NCI-H446 (cell line): Measurements from ENCODE around the gene FBXO10.

ENCODE experiments used
- DNase-seq, 2 experiments: peaks; one replicate each; lab custom pipeline; 2025; lab: John Stamatoyannopoulos, UW

The FBXO10 gene

DNA sequence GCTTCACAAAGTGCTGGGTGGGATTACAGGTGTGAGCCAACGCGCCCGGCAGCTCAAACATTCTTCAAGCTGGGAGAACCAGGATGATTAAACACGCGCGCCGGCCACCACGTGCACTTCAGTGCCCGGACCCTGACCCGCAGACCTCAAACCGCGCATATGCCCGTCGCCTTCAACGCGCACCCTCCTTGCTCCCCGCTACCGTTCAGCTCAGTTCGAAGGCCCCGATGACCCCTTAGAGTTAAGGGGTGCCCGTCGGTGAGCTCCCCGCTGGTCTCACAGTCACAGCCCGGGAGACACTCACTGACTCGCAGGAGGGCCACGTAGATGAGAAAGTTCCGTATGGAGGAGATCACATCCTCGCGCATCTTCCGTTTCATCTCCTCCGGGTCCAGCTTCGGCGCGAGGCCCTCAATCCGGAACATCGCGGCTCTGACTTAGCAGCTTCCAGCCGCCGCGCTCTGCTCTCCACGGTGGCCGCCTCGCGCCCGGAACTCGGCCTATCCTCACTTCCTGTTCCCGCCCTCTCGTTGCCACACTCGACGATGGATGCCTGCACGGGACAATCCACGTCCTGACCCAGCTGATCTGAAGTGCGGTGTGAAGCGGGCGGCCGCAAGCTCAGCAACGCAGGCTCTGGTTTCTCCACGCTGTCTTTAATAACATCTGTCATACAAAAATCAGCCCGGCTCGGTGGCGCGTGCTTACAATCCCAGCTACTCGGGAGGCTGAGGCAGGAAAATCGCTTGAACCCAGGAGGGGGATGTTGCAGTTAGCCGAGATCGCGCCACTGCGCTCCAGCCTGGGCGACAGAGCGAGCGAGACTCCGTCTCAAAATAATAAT is 16.1 kb upstream of the FBXO10 start, which contains the start of gene TOMM5:
Gene TOMM5 (minus strand): TSS at position 490 of the 844 bp plus-strand sequence. CDS start 65 bp downstream, at position 425.
- peak; percentile 78 to 89 for DNase-seq

DNA sequence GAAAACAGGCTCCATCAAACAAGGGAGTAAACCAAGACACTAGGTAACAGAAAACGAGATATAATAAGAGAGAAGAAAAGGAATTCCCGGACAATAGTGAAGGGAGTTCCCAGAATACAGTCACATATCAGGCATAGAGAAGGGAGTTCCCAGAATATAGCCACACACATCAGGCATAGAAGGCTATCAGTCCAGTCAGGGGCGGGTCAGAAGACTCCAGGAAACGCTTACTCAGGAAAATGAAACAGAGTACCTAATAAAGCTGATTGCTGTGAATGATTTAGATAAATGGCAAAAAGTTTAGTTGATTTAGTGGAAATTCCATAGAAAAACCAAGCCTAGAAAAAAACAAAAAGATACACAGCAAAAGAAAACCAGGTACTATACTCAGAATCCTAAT is 11.3 kb upstream of the FBXO10 start:
- DNase-seq = no peak

DNA sequence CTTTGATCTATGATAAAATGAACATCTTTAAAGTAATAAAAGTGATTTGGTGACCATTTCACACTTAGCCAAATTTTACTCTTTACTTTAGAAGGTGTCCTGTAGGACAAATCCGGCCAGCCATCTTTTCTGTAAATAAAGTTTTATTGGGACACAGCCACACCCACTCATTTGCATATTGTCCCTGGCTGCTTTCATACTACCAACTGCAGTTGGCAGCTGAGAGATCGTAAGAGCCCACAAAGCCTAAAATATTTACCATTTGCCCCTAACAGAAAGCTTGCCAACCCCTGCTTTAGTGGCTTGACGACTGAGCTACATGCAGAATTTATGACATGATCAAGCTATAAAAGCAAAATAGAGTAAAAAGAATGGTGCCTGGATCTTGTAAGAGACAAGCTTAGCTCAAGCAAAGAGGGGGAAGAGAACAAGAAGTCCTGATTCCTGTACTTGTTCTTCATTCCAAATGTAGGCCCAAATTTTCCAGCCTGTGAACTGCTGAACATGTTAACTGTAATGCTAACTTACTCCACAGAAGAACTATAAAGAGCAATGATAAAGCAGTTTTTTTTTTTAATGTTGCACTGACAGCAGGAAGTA is 7.4 kb upstream of the FBXO10 start:
- DNase-seq = no peak

DNA sequence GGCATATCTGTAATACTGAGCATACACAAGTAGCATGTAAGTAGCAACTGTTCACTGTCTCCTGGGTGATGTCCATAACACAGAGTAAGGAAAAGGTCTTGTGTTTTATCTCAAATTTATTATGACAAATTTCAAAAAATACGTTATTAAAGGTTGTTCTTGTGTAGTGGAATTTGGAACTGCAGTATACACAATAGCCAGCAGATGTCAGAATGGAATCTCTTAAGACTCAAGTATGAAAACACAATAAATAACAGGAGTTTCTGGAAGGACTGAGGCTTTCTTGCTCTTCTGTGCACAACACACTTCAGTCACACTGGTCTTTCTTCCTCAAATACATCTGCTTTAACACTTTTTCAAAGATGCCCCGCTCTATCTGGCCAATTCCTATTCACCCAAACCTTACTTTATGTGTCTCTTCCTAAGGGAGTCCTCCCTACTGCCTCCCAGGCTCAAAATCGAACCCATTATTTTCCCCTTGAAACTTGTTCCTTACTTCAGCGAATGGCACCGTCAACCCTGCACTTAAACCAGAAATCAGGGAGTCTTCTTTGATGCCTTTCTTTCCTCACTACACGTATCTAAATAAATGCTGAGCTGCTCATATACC is 6.5 kb upstream of the FBXO10 start:
- peak; percentile 4 to 41 for DNase-seq

DNA sequence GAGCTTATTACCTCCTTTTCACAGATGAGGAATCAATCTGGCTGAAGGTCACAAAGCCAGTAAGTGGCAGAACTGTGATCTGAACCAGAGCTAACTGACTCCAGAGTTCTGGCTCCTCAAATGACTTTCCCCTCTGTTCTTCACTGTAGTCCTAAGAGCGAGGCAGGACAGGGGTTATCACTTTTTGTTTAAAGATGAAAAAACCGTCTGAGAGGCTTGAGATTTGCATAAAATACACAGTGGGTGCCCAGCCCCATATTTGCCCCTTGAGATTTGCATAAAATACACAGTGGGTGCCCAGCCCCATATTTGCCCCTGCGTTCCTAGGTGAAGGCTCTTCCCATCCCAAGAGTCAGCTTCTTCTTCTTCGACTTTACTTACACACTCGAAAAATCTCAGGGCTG is 667 bp downstream of the FBXO10 start:
- no peak for DNase-seq

DNA sequence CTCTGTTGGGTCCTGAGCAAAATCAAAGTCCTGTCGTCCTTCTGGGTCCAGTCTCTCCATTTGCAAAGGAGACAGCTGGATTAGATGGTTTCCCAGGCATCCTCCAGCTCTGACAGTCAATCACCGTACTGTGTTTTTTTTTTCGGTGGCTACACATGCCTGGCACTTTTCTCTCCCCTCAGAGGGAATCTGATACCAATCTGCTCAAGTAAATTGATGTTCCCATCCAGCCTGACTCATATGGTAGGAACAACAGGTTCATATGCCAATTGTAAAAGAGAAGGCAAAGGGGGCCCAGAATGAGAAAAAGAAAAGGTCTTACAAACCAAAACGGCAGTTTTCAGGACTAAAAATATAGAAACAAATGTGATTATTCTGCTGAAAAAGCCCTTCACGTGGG is 1.2 kb downstream of the FBXO10 start:
- peak in 1 of 2 experiments; percentile 8 for DNase-seq

DNA sequence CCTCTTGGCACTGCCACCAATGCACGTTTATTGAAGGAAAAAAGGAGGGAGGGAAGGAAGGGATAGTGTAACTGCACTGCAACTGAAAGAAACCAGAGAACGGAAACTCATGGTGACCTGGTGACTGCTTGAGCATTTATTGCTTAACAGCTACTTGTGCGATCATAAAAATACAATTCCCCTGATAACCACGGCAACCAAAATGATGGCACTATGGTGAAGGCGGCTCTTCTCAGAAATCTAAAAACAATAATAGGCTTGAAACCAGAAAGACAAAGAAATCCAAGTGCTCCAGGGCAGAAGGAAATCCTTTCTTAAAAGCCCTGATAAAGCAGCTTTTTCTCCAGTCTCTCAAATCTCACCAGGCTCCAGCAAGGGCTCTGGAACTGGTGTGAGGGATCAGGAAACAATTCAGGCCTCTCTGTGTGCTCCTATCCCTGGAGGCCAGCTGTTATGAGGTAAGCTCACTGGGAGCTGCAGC is 1.9 kb downstream of the FBXO10 start:
- DNase-seq = no peak

DNA sequence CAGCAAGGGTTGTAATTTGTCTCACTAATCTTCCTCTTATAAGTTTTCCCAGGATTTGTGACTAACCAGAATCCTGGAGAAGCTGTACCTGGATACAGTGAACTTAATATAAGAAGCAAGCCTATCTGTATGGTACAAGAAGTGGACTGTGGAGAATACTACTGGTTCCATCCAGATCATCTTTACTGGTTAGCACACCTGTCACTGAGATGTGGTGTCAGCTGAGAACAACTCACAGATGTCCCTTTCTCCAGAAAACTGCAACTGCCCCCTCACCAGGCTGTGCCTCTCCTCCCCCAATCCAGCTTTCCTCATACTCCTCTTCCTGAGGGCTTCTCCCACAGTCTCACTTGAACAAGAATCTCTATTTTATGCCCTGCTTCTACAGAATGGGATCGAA is 4.9 kb downstream of the FBXO10 start:
- no peak for DNase-seq

DNA sequence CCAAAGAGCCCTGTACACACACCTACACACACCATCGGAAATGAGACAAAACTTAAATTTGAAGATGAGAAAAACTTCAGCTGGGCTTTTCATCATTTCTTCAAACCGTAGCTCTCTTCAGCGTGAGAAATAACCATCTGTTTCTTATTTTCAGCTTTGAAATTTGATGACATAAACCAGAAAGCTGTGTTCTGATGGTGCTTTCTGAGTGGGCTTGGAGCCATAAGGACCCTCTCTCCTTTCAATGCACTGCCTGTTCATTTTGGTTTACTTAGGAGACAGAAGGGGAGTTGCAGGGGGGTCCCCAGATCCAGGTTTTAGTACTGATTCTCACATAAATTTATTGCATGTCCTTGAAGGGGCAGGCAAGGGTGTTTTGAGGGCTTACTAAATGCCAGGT is 9.5 kb downstream of the FBXO10 start:
- no peak for DNase-seq

DNA sequence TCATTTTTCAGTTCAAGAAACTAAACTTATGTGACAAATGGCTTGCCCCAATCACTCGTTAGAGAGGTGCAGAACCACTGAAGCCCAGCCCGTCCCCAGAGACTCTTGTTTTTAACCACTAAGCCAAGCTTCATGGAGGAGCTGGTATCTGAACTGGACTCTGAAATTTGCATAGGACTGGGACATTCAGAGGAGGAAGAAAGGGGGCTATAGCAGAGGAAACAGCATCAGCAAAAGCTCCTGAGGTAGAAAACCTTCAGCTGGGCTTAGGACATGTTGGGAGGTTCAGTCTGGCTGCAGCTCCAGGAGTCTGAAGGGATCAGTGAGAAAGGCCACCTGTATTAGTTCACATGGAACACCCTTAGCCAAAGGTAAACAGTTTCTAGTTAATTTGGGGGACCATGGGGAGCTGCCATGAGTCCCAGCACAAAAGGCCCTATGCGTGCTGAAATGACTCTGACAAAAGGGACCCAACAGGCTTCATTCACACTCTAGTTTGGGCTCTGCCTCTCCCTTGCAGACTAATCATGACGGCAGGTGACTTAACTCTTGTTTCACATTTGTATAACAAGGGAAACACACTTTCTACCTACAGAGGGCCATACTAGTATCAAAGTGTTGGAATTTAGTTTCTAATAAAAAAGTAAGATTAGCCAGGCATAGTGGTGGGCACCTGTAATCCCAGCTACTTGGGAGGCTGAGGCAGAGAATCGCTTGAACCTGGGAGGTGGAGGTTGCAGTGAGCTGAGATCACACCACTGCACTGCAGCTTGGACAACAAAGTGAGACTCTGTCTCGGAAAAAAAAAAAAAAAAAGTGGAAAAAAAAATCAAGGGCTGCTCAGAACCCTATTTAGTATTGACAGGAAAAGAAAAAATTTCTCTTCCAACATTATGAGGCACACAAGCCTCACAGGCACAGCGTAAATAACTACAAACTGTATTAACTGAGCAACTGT is 10.2 kb downstream of the FBXO10 start:
- no peak for DNase-seq

DNA sequence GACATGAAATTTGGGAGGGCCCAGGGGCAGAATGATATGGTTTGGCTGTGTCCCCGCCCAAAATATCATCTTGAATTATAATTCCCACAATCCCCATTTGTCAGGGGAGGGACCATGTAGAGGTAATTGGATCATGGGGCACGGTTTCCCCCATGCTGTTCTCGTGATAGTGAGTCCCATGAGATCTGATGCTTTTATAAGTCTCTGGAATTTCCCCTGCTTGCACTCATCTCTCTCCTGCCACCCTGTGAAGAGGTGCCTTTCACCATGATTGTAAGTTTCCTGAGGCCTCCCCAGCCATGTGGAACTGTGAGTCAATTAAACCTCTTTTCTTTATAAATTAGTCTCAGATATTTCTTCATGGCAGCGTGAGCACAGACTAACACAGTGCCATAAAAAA is 11.3 kb downstream of the FBXO10 start:
- DNase-seq = no peak

DNA sequence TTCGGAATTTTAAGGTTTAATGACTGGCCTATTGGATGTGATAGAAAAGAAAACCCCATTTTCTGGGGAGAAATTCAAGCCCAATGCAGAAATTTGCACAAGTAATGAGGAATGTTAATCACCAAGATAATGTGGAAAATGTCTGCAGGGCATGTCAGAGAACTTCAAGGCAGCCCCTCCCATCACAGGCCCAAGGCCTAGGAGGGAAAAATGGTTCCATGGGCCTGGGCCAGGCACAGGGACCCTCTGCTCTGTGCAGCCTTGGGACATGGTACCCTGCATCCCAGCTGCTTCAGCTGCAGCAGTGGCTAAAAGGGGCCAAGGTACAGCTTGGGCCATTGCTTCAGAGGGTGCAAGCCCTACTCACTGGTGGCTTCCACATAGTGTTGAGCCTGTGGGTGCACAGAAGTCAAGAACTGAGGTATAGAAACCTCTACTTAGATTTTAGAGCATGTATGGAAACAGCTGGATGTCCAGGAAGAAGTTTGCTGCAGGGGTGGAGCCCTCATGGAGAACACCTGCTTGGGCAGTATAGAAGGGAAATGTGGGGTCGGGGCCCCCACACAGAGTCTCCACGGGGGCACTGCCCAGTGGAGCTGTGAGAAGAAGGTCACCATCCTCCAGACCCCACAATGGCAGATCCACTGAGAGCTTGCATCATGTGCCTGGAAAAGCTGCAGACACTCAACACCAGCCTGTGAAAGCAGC is 12.2 kb downstream of the FBXO10 start:
- DNase-seq = no peak

DNA sequence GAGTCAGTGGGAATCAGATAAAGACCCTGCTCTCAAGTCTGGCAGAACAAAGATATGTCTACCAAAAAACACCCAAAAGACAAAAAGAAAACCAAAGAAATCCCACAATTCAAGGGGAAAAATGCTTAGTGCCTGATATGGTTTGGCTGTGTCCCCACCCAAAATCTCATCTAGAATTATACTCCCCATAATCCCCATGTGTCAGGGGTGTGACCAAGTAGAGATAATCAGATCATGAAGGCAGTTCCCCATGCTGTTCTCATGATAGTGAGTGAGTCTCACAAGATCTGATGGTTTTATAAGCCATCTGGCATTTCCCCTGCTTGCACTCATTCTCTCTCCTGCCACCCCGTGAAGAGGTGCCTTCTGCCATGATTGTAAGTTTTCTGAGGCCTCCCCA is 13.4 kb downstream of the FBXO10 start:
- no peak for DNase-seq

DNA sequence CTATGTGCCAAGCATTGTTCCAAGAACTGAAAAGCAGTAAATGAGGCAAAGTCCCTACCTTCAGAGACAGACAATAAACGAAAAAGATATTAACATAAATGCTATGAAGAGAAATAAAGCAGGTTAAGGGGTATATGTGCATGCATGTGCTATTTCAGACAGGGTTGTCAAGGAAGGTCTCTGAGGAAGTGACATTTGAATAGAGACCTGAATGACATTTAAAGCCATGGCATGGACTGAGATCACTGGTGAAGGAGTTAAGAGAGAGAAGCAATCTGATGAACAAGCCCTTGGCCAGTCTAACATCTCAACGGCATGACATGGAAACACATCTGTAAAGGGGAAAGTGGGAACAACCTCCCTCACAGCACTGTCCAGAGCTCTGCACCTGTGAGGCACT is 14.5 kb downstream of the FBXO10 start:
- no peak for DNase-seq

DNA sequence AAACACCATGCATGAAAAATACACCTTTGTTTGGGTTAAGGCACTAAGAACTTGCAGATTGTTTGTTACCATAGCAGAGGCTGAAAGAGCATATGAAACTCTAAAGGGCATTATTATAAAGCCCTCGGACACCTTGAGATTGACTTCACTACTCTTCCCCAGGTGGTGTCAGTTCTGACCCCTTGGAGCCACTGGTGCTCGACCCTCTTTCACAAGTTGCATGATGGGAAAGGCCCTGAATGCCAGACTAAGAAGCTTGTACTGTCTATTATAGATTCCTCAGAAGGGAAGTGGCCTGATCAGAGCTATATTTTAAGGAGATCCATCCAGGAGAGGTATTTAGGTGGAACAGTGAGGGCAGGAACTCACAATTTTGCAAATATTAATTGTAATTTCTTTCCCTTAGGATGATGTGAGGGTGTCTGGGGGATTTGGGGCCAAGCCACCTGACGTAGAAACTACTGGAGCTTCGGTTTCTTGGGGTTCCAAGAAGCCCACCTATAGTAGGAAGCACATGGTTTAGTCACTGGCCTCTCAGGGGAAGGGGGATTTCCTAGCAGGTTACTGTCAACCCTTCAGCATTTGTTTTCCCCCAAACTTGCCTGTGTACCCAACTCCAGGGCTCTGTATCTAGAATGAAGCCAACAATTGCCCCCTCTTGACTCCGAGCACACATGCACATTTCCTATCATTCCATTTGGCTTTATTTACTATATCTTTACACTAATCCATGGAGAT is 16.2 kb downstream of the FBXO10 start:
- DNase-seq = no peak

DNA sequence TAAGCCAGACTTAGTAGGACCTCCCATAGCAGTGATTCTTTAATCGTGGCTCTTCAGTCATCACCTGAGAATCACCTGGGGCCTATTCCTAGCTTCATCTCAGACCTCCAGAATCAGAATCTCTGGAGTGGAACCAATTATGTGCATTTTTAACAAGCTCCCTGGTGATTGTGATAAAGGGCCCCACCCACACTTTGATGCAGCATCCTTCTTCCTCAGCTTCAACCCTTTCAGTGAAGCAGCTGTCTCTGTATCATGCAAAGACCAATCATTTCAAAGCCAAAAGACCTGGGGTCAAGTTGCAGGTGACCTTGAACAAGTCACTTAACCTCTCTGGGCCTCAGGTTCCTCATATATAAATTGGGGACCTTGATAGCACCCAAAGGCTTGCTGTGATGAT is 17.1 kb downstream of the FBXO10 start:
- DNase-seq = no peak

DNA sequence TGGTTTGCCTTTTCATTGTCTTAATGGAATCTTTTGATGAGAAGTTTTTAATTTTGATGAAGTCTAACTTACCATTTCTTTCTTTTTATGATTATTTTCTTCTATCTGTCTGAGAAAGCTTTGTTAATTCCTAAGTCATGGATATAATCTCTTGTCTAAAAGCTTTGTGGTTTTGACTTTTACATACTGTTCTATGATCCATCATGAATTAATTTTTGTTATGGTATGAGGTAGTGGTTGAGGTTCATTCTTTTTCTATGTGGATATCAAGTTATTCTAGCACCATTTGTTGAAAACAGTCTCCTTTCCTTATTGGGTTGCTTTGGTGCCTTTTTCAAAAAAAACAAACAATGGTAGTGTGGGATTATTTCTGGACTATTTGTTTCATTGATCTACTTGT is 20.4 kb downstream of the FBXO10 start:
- no peak for DNase-seq

DNA sequence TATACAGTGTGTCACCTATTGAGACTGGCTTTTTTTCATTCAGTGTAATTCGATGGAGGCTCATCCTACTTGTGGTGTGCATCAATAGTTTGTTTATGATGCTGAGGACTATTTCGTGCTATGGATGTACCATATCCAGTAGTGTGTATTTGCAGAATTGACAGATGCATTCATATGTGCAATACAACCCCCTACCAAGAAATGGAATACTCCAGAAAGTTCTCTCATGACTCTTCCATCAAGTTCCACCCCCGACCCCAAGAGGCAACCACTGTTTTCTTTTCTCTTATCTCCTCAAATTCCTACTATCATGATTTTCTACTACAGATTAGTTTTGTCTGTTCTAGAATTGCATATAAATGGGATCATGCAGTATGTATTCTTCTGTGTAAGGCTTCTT is 21.9 kb downstream of the FBXO10 start:
- DNase-seq = no peak

DNA sequence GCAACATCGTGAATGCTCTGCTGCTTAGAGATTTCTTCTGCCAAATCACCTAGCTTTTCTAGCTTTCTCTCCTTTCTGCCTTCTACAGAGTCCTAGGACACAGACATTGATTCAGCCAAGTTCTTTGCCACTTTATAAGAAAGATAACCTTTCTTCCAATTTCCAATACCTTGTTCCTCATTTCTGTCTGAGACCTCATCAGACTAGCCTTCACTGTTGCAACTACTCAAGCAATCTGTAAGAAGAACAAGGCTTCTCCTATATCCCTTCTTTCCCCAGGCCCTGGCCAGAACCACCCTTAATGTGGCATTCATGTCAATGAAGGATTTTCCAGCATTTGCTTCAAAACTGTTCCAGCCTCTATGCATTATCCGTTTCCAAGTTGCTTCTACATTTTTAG is 24.3 kb downstream of the FBXO10 start:
- DNase-seq = no peak

DNA sequence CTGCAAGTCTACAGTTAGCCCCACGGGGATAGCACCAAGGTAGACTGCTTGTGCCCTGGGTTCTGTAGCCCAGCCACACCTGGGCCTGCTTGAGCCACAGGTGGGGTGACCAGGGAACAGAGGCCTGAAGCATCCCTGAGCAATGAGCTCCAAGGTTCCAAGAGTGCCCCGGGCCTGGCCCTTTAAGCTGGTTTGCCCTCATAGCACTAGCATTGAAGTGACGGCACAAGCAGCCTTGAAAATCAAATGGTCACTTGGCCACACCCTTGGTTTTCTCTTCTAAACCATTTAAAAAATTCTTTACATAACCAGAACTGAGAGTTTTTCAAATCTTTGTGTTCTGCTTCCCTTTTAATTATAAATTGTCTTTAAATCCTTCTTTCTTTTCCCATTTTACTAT is 24.7 kb downstream of the FBXO10 start:
- no peak for DNase-seq

DNA sequence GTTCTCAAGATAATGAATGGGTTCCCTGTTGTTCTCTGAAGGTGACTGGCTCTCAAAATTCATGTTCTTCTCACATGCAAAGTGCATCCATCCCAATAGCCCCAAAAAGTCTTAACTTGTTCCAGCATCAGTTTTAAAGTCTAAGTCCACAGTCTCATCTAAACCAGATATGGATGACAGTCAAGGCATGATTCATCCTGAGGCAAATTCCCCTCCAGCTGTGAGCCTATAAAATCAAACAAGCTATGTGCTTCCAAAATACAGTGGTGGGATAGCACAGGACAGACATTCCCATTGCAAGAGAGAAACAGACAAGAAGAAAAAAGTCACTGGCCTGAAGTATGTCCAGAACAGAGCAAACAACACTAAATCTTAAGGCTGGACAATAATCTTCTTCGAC is 25.4 kb downstream of the FBXO10 start:
- DNase-seq = no peak
